ENCODE results near the gene GMNN. TPM values are rescaled to one million over a fixed set of nuclear protein-coding genes. Genes with fewer than 3 reads are reported as not detected.

GMNN gene
- total RNA-seq, 2 donors from 2014 or later, result 41.7 to 81.0 TPM

GRCh38 chr6:24829657-24830056, 54.9 kb downstream of the GMNN start:
- peak overlapping the region in 1 of 2 donors; percentile 27 for H3K27ac Mint-ChIP-seq

DNA sequence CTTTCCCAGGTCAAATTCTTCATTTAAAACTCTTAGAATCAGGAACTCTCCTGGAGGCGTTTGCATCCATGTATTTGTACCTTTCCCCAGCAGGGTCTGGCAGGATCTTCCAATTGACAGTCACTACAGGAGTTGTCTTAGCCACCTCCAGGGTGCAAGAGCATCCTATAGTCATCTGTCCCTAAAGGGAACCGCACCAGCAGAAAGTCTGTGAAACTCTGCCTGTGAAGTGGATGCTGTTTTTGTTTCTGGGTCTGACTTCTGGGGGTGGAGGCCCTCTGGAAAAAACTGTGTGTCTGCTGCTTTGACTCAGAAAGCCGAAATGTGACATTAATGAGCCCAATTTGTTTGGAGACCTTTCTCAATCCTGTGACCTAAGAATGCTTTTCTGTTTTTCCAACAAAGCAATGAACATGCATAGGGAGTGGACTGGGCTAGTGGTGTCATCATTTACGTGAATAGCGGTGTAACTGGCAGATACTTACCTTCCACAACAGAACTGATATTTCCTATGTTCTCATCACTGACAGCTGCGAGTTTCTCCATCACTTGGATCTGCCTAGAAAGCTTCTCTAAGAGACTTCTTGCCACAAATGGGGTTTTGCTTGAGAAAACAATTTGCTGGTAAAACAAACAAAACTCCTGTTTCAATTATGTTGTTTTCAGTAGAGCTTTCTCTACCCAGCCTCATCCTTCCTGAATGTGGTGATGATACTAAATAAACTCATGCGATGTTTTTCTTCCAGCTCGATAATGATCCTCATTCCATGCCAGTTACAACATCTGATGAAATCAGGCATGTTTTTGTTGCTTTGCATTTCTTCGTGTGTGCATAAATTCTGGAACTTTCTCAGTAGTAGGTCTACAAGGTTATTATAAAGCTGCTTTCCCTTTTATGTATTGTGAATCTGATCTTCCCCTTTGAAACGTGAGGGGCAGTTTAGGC, 57.3 kb downstream of the GMNN start:
- no peaks in the 10 kb centered on the region for H3K27me3 Mint-ChIP-seq
- H3K27ac Mint-ChIP-seq, result peak overlapping the region; percentile 13 to 24
- ATAC-seq (no peak), DNase-seq (ENCODE audit: low spot score) (no peak)
- H3K9me3 Mint-ChIP-seq, result no peaks in the 10 kb centered on the region
- H3K36me3 Mint-ChIP-seq, result peaks cover 32% of the 10 kb centered on the region
- peaks cover 28 to 29% of the 10 kb centered on the region in 2 donors for H3K4me1 Mint-ChIP-seq (ENCODE audit: low read depth in 2 of 2)
- no peak overlapping the region for H3K4me3 Mint-ChIP-seq

More at GRCh38 chr6:24829657-24830056, 54.9 kb downstream of the GMNN start:
- H3K27me3 Mint-ChIP-seq, result no peaks in the 10 kb centered on the region
- no peak for DNase-seq (ENCODE audit: low spot score)
- H3K36me3 Mint-ChIP-seq, result peaks cover 28% of the 10 kb centered on the region
- ATAC-seq, result no peak
- H3K9me3 Mint-ChIP-seq, result no peaks in the 10 kb centered on the region
- peaks cover 11 to 18% of the 10 kb centered on the region in 2 donors for H3K4me1 Mint-ChIP-seq (ENCODE audit: low read depth in 2 of 2)
- H3K4me3 Mint-ChIP-seq, result no peak overlapping the region

- ATAC-seq (no peak), DNase-seq (ENCODE audit: low spot score) (no peak)
- peak overlapping the region; percentile 13 to 24 for H3K27ac Mint-ChIP-seq
- peaks cover 28 to 29% of the 10 kb centered on the region in 2 donors for H3K4me1 Mint-ChIP-seq (ENCODE audit: low read depth in 2 of 2)
- H3K27me3 Mint-ChIP-seq, result no peaks in the 10 kb centered on the region
- no peak overlapping the region for H3K4me3 Mint-ChIP-seq
- no peaks in the 10 kb centered on the region for H3K9me3 Mint-ChIP-seq
- peaks cover 28% of the 10 kb centered on the region for H3K36me3 Mint-ChIP-seq
Measured at GRCh38 chr6:24832794-24833193, 58.1 kb downstream of the GMNN start.

GRCh38 chr6:24833711-24834386, 59.1 kb downstream of the GMNN start:
- H3K4me1 Mint-ChIP-seq (ENCODE audit: low read depth in 2 of 2), result peaks cover 32% of the 10 kb centered on the region in 2 donors
- DNase-seq (ENCODE audit: low spot score) (no peak), ATAC-seq (no peak)
- H3K36me3 Mint-ChIP-seq, result peaks cover 31% of the 10 kb centered on the region
- no peaks in the 10 kb centered on the region for H3K27me3 Mint-ChIP-seq
- H3K4me3 Mint-ChIP-seq, result no peak overlapping the region
- peak overlapping the region; percentile 51 to 54 for H3K27ac Mint-ChIP-seq
- no peaks in the 10 kb centered on the region for H3K9me3 Mint-ChIP-seq

Other genes with a start within 250 kb of the GMNN start
- gene KIAA0319, start 128.7 kb upstream of the GMNN start, total RNA-seq, result under 1 TPM in 1 of 2 donors, not detected in 1; 0.07 TPM
- 10 to 100 TPM; 48.1 to 48.4 TPM for gene TDP2, start 108.0 kb upstream of the GMNN start, total RNA-seq
- gene ACOT13, start 107.9 kb upstream of the GMNN start, total RNA-seq, result 10 to 100 TPM; 10.2 to 20.1 TPM
- 100 to 1,000 TPM; 119 to 127 TPM for gene C6orf62, start 55.8 kb upstream of the GMNN start, total RNA-seq
- gene ARMH2, start 24.0 kb downstream of the GMNN start, total RNA-seq, result 1 to 10 TPM in 1 of 2 donors, under 1 TPM in 1; 0.74 to 1.3 TPM
- 10 to 100 TPM; 58.7 to 88.4 TPM for gene RIPOR2, start 161.0 kb downstream of the GMNN start, total RNA-seq